CMK (cell line): ENCODE data around the gene SLC26A4.

Experiments used
- DNase-seq: peaks from one replicate; pipeline ENCODE4 v3.0.0-alpha.2; 2010; ENCODE audit warnings: low read depth

The SLC26A4 gene

DNA sequence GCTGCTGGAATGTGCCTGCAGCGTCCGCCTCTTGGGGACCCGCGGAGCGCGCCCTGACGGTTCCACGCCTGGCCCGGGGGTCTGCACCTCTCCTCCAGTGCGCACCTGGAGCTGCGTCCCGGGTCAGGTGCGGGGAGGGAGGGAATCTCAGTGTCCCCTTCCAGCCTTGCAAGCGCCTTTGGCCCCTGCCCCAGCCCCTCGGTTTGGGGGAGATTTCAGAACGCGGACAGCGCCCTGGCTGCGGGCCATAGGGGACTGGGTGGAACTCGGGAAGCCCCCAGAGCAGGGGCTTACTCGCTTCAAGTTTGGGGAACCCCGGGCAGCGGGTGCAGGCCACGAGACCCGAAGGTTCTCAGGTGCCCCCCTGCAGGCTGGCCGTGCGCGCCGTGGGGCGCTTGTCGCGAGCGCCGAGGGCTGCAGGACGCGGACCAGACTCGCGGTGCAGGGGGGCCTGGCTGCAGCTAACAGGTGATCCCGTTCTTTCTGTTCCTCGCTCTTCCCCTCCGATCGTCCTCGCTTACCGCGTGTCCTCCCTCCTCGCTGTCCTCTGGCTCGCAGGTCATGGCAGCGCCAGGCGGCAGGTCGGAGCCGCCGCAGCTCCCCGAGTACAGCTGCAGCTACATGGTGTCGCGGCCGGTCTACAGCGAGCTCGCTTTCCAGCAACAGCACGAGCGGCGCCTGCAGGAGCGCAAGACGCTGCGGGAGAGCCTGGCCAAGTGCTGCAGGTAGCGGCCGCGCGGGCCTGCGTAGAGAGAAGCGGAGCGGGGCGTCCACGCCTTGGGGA lies 645 bp downstream of the SLC26A4 start:
- DNase-seq, result no peak

- no peak for DNase-seq
These were observed 1.3 kb downstream of the SLC26A4 start for GRCh38 chr7:107661865-107662379.

DNA sequence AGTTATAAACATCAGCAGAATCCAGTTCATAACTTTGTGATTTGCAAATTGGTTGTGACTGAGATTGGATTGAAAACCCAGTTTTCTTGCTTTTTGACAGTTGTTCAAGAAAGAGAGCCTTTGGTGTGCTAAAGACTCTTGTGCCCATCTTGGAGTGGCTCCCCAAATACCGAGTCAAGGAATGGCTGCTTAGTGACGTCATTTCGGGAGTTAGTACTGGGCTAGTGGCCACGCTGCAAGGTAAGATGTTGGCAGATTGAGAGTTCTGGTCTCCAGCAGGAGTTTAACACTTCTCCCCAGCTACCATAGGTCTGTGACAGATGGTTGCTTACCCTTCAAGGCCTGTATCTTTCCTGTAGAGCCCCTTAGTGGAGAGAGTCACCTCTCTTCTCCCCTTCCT lies 2.6 kb downstream of the SLC26A4 start:
- no peak for DNase-seq

DNA sequence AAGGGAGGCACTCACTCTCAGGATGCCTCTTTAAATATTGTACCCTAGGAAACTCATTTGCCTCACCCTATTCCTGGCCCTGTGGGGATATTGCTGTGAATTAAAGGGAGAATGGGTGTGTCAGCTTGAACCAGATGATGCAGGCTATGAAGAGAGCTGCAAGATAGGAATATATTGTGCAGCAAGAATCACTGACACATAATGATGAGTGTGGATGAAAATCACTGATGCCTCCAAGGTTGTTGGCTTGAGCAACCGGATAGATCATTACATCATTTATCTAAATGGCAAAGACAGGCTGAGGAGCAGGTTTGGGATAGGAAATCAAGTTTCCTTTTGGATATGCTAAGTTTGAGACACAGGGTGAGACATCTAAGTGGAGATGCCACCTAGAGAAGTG lies 6.2 kb downstream of the SLC26A4 start:
- no peak for DNase-seq

DNA sequence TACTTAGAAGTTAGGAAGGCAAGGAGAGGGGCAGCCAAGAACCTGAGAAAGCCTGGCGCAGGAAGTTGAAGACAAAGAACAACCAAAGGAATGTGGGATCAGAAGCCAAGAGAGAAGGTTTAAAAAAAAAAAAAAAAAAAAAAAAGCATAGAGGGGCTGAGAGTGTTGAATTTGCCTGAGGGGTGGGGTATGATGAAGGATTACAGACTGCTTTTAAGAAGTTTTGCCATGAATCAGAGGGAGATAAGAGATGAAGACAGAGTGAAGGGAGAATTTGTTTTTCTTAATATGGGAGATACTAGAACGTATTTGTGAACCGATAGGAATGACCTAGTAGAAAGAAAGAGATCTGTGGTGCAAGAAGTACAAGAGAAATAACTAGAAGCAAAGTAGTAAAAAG lies 6.7 kb downstream of the SLC26A4 start:
- no peak for DNase-seq

DNA sequence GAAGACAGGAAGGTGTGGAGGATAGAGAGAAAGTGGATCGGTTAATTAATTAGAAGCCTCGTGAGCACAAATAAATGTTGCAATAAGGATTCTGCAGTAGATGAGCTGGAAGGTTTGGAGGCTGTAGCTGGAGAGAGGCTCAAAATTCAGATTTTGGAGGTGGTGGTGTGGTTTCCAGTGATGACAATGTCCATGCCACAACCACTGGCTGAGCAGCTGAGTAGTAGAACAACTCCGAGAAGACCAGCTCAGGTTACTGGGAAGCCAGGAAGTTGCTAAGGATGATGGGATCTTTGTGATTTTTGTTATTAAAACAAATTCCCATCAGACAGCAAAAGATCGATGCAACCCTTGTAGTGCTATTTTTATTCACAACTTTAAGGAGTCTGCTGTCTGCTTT lies 7.7 kb downstream of the SLC26A4 start:
- no peak for DNase-seq

- no peak for DNase-seq
These were observed 11.6 kb downstream of the SLC26A4 start for GRCh38 chr7:107672183-107672582.

DNA sequence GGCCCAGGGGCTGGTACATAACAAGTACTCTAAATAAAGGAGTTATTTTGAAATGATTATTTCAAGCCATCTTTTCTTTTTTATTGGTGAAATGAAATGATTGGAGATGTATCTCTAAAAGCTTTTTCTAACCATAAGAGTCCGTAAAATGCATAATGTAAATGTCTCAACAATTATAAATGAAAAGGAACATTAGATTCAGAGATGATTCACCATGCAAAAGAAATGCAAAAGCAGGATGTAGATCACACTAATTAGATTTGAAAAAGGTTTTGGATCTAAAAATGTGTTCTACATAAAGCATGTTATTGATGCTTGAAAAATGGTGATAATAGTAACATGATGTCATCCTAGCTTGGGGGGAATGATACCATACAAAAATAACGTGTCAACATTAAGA lies 15.6 kb downstream of the SLC26A4 start:
- no peak for DNase-seq

DNA sequence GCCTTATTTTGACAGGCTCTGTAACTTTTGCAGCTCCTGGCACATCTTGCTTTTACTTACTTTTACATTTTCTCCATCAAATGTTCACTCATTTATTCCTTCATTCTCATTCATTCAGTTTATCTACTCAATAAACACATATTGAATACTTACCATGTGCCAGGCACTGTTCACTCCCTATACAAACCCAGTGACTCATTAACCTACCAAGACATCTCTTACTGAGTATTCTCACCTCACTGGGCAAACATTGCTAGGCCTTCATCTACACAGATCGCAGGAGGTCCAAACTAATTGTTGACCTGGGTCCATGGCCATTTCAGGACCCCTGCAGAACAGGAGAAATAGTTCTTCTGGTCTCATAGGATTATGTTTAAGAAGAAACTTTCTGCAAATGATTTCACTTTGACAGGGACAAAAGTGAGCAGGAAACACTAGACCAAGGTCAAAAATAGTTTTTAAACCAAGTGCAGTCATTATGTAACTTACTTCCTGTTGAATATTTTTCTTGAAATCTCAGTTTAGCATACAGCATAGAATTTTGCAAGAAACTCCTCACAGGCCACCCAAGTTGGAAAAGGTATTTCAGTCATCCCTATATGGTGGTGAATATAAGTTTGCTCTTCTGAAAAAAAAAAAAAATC lies 17.6 kb downstream of the SLC26A4 start:
- DNase-seq, result no peak

DNA sequence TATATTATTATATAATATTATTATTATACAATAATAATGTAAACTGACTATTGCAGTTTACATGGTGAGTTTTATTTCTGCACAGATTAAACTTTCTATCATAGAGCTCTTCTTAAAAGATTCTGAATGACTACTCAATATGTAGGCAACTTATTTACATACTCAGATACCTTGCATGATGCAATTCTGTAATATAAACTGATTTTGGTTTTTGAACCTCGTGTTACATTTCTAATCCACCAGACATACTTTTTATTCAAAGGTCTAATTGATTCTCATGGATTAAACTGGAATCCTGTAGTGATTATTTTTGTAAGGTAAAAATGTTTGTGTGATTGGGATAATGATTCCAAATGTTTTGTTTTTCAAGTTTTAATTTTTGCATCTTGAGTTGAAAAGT lies 19.9 kb downstream of the SLC26A4 start:
- DNase-seq, result no peak

- no peak for DNase-seq
These were observed 22.3 kb downstream of the SLC26A4 start for GRCh38 chr7:107682886-107683285.

- DNase-seq, result no peak
These were observed 23.7 kb downstream of the SLC26A4 start for GRCh38 chr7:107684287-107684686.

GRCh38 chr7:107684947-107685463 lies 24.4 kb downstream of the SLC26A4 start:
- no peak for DNase-seq

DNA sequence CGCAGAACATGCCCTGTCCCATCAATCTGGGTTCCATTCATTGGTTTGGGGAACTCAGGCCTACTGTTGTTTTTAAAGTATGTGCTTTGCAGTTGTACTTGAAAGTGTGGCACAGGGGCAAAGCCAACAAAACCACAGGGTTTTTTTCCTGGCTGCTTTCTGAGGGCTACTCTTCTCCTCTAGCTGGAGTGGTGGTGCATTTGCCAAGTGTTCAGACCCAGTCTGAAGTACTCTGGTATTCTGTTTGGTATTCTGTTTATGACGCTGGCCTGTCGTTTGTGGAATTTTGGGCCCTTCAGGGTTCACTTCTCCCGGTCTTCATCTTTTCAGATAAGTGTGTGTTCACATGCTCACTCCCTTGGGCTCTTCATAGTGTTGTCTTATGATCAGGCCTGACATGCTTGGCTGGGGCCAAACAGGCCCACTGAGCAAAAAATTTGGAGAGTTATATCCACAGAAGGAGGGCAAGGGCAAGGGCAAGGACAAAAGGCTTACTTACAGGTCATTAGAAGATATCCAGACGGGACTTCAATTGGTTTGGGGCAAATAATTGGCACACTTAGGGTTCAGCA lies 26.3 kb downstream of the SLC26A4 start:
- no peak for DNase-seq

DNA sequence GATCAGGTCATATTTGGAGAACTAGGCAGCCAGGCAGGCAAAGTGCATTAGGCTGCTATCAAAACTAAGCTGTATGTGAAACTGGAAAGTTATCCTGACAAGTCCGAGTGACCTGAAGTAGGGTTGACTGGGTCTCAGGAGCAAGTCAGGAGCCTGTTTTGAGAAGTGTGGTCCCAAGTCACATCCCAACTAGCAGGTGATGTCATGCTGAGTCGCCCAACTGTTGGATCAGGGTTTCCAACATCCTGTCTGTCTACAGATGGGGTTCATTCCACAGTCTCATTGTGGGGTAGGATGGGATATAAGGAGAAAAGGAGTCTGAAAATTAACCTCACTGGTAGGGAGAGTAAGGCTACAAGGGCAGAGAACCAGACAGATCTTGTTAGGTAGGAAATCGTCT lies 27.0 kb downstream of the SLC26A4 start:
- no peak for DNase-seq

DNA sequence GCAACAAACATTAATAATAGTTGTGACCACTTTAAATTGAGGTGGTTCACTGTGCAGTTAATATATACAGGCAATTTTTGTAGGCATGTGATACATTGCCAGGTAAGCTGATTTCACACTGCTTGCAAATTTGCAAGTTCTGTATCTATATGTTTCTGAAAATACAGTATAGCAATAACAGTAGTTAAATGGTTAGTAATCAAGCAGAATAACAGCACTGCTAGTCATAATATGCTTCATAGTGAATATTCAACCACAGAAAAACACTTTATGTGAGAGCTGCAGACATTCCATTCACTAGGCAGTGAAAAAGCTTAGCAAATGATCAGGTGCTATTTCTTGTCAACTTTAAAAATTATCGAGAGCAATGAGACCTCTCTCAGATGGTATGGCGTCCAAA lies 28.9 kb downstream of the SLC26A4 start:
- no peak for DNase-seq

DNA sequence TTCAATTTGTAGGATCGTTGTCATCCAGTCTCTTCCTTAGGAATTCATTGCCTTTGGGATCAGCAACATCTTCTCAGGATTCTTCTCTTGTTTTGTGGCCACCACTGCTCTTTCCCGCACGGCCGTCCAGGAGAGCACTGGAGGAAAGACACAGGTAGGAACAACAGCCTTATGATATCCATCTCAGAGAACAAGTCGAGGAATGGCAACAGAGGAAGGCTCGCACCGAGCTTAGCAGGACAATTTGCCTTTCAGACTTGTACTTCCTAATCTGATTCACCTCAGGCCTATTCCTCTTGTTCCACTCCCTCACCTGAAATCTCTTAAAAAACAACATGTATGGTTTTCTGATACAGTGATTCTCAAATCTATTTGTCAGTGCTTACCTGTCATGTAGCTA lies 29.5 kb downstream of the SLC26A4 start:
- DNase-seq, result no peak

- no peak for DNase-seq
These were observed 30.0 kb downstream of the SLC26A4 start for GRCh38 chr7:107690611-107691010.

GRCh38 chr7:107691716-107692115 lies 31.1 kb downstream of the SLC26A4 start:
- DNase-seq, result no peak

DNA sequence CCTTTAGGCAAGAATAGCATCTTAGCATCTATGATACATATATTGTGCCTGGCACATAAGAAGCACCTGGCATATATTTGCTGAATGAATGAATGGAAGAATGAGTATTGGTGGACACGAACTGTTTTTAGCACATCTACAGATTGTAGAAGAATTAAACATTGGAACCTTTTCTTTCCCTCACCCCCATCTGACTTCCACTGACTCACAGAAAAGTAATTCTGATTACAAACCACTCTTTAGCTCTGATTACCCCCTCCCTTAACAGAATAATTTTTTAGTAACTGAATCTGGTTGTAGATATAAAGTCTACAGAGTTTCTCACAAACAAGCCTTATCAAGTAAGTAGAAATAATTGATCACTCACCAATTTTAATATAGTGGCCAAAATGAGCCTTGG lies 31.9 kb downstream of the SLC26A4 start:
- DNase-seq, result no peak

DNA sequence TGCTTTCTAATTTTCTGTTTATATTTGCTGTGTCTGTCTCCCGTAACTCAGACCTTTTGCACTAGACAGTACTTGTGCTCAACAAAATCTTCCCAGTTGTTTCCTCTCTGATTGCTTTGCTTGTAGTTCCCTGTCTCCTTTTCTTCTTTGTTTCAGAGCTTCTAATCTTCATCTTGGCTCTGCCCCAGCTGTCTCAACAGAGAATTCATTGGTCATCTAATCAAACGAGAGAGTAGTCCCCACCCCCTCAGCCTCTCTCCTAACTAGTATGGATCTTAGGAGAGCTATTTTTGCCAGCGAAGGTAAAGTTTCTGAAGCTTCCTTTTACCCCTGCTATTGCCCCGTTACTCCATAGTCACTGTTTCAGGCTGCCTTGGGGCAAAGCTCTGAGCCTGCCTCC lies 32.8 kb downstream of the SLC26A4 start:
- no peak for DNase-seq

- DNase-seq, result no peak
These were observed 33.8 kb downstream of the SLC26A4 start for GRCh38 chr7:107694386-107694785.

DNA sequence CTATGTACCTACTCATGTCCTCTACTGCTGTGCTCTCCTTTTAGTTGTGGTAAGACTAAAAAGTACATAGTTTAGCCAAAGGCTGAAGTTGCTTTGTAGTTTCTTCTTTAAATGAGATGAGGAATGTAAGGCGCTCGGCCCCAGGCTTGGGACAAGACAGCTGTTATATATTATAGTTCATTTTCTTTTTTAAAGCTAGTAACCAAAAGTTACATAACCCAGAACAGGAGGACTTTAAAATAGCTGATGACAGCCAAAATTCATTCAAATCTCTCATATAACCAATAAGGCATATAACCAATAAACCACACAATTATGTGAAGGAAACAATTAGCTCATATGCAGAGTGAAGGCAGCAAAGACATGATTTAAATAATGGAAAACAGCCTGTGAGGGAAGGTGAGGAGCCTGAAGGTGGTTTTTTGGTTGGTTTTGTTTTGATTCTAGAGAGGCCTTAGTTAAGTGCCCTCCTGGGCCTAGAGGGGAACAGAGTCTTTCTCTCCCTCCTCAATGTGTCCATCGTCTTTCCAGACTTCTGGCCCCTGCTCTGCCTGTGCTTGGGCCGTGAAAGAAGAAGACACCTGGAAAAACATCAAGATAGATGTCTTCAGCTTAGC lies 35.8 kb downstream of the SLC26A4 start:
- no peak for DNase-seq
